GM19395 (cell line): ENCODE measurements around the gene CARD19.

Experiments
- ATAC-seq: cut with Tn5 transposase; IDR thresholded peaks from one replicate; pipeline ENCODE4 v1.9.1; 2021; ENCODE audit warnings: mild to moderate bottlenecking, moderate library complexity; ENCODE audit not compliant: unreplicated experiment

CARD19 gene, protein sequence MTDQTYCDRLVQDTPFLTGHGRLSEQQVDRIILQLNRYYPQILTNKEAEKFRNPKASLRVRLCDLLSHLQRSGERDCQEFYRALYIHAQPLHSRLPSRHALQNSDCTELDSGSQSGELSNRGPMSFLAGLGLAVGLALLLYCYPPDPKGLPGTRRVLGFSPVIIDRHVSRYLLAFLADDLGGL

DNA sequence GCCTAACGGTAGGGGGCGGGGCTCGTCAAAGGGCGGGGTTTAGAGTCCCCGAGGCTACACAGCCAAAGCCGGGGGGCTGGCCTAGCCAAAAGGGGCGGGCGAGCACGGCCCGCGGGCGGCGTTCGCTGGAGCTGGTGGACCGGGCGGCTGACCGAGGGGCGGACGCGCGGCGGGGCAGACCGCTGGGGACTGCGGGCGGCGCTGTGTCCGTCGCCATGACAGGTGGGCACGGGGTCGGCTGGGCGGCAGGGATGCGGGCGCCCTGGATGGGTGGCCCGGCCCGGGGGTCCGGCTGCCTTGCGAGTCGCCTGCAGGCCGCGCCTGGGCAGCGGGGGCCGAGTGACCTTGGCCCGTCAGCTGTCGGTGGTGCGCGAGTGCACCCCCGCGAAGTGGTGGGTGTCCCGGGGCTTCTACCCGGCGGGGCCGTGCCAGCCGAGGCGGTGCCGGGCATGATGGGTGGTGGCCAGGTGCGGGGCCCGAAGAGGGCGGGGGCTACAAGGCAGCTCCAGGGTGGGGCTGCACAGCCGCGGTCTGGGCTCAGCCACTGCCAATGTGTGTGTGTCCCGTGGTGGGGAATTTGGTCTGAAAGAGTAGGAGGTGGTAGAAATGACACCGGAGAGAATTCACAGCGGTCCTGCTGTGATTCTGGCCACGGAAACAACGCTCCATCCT is at the start of gene CARD19:
CARD19 (plus strand) TSS at position 87 of the 672 bp plus-strand sequence; CDS start at position 216, 129 bp downstream.
- ATAC-seq, result no peak

DNA sequence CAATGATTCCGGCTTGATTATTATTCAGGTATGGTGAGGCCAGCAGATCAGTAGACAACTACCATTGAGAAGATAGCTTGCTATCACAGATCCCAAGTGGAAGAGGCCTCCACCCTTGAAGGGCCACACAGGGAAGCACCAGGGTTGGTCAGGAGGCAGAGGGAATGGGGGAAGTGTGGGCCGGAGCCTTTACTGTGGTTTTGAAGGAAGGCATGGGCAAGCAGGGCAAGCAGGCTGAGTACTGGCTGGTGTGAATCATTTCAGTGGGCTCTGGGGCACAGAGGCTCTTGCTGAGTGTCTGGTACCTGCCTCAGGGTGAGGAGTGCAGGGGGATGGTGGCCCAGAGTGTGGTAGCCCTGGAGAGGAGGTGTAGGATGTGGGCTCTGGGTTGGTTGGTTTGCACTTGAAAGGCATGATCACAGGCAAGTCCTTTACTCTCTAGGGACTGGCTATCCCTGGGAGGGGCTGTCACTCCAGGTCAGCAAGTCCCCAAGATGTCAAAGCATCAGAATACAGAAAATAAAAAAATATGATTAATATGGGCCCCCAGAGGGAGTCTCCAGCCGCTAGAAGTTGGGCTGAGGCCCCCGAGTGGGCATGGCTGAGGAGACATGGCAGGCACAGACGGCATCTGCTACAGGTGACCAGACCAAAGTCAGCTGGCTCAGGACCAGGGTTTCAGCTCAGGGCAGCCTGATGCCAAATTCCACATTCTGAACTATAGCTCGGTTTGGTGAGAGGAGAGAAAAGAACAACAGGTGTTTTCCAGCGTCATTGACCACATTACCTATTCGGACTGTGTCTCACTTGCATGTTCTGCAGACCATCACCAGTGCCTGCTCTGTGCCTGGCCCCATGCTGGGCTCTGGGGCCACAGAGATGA is 47.2 kb upstream of the CARD19 start:
- no peak for ATAC-seq

DNA sequence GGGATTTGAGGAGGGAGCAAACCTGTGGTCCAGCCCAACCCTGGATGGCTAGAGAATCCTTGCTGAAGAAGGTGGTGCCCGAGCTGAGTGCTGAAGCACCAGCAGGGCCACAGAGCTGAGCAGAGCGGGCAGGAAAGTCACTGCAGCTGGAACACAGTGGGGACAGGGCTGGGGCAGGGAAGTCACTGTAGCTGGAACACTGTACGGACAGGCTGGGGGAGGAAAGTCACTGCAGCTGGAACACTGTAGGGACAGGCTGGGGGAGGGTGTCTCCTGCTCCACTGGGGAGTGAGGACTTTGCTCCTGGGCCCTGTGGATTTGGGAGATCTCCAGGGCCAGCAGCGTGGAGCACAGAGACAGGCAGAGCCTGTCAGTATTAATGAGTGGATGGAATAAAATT is 46.5 kb upstream of the CARD19 start:
- ATAC-seq, result no peak

DNA sequence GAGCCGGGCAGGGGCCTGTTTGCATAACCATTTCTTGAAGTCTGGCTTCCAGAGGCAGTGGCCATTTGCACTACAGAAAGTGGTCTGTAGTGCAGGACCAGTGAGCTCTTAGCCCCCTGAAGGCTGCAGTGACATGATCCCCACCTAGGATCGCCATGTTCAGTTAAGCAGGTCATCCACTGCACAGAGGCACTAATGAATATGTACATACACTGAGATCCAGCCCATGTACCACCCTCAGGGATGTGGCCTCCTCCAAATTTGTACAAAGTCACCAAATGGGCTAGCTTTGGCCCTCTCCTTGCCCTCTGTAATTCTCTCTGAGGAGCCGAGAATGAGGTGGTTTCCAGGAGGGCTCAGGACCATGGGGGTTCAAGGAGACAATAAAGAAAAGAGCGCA is 45.8 kb upstream of the CARD19 start:
- no peak for ATAC-seq

DNA sequence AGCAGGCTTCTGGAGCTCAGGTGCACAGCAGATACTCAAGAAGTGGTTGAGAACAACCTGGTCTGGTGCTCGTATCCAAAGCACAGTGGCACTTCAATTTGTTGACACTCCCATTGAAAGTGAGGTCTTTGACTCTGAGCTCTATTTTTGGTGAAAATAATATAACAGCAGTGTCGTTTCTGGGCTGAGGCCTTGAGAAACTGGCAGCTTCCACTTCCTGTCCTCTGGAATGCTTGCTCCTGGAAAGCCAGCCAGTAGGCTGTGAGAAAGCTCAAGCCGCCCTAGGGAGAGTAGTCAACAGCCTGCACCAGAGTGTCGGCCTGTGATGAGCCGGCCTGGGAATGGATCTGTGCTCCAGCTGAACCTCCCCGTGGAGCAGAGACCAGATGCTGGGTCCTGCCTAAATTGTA is 44.3 kb upstream of the CARD19 start:
- ATAC-seq, result no peak

DNA sequence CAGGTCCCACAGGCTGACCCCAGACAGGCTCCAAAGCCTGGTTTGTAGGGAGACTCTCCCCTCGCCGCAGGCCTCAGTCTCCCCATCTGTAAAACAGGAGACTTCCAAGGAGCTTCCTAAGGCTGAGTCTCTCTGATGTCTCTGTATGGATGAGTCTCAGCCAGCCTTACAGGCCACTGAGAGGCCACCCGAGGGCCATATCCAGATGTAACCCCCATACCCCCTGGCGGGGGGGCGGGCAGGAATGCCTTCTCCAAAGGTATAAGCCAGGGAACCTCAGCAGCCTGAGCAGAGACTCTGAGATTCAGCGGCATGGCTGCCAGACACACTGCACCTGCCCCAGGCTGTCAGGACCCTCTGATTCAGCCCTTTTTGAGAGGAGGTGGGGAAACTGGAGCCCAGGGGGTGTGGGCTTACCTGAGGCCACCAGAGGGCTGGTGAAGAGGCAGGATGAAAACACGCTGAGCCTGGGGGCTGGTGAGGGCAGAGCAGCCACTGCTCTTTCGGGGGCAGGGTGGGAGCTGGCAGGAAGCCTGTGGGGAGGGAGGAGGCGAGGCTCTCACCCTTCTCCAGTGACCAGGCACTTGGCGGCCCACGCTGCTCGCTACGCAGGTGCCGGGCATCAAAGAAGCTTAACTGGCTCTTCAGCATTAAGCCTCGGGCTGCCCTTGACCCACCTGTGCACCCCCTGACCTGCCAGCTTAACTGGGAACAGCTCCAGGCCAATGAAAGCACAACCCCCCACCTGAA is 43.1 kb upstream of the CARD19 start:
- ATAC-seq, result no peak

DNA sequence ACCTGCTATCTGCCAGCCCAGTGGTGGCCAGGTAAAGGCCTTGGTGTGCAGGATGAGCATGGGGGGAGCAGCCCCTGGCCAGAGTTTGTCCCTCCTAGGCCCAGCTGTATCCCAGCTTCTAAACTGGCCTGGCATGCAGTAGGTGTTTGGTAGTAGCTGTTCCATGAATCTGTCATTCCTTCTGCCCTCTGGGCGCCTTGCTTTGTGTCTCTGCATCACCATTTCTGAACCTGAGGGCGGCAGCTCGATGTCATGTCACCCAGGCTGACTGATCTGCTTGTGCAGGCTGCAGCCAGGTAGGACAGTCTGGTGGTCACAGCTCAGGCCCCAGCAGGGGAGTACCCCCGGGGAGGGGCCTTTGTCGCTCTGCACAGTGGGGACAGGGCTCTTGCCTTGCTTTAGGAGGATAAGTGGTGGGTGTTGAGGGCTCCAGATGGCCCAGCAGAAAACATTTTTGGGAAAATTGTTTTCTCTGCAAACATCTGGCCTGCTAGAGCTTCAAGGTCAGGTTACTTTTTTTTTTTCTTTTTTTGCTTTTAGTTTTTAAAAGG is 42.2 kb upstream of the CARD19 start:
- no peak for ATAC-seq

DNA sequence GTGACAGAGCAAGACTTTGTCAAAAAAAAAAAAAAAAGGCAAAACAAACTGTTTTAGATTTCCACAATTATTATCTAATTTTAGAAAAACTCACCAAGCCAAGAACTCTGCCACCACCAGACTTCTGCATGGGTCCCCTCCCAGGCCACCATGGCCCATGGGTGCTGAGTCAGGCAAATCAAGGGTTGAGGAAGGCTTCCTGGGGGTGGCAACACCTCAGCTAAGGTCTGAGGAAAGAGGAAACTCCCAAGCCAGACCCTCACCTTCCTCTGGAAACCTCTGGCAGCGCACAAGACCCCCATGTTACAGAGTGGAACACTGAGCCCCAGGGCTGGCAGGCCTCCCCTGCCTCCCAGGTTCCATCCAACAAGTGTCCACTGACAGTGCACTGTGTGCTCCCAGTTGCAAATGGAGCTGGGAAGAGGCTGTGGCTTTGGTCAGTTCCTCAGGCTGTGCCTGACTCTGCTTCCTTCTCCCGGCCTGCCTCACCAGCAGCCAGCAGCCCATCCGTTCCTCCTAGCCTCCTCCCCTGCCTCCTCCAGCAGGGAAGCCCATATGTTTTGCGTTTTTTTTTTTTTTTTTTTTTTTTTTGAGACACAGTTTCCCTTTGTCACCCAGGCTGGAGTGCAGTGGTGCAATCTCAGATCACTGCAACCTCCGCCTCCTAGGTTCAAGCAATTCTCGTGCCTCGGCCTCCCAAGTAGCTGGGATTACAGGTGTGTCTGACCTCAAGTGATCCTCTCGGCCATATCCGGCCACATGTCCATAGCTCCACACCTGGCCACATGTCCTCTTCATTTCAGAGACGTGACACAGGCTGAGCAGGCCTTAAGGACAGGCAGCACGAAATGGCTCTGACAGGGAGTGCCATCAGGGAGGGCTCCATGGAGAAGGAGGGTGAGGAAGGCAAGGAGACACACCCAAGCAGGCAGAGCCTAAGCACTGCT is 41.0 kb upstream of the CARD19 start:
- ATAC-seq, result no peak

DNA sequence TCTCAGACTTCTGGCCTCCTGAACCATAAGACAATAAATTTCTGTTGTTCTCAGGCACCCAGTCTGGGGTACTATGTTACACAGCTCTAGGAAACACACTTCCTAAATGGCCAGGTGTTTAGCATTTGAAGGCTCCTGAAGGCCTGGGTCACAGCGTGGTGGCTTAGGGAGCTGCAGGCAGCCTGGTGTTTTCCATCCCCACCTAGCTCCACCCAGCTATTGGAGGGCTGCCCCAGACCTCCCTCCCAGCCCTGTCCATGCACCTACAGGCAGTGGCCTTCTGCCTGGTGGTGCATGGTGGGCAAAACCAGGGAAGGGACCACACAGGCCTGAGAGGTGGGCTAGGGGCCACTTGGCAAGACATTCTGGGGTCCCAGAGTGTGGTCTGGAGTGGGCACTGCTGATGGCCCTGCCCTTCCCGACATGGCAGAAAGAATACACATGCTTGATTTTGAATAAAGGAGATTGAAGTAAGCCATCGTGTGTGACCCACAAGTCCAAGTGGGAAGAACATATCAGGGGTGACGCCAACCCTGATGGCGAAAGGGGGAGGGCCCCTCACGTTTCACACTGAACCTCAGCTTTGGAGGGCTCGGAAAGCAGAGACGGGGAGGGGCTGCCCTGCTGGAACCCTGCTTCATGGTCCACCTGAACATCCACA is 38.8 kb upstream of the CARD19 start:
- ATAC-seq, result no peak

DNA sequence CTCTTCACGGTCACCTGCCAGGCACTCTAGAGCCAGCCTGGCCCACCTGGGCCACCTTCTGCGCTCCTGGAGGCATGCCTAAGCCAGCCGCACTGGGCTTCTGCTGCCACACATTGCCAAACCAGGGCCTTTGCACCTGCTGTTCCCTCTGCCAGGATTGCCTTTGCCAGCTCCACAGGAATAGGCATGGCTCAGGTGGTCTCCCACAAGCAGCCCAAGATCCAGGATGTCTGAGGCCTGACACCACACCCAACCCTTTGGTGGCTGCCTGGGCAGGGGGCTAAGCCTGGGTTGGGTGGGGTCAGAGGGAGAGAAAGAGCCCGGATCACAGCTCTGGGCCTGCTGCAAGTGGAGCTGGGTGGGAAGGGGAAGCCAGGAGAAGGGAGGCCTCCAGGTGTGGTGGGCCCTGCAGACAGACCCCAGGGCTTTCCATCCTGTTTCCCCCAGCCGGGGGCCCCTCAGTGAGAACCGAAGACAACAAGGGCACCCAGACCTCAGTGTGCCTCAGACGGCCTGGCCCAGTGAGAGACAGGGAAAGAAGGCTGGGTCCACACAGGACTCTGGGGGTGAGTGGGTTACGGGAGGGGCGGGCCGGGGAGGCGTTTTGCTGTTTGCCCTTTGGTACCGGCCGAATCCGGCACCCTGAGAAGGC is 38.2 kb upstream of the CARD19 start:
- ATAC-seq, result peak; percentile 18

DNA sequence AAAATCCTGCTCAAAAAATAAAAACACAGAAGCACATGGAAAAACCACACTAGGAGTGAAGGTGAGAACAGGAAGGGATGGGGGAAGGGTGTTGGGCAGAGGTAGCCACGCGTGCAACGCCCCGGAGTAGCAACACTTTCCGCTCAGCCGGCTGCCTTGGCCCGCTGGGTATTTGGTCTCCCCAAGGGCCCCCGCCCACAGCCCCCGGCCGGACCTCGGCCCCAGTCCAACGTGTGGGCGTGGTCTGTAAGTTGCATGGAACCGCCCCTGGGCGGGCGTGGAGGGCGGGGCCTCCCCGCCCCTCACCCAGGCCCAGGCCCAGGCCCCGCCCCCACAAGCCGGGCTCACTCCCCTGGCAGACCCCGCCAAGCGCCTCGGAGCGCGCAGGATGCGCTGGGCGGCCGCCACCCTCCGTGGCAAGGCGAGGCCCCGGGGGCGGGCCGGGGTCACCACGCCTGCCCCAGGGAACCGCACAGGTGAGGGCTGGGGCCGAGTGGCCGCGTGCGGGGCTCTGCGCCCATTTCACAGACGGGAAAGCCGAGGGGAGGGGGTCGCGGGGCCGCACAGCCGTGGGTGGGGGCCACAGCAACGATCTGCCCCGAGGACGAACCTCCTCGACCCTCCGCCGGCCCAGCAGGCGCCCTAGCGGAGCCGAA is 37.5 kb upstream of the CARD19 start, which contains the start of gene SUSD3:
SUSD3 (plus strand) TSS at position 347 of the 656 bp plus-strand sequence; CDS start at position 389, 42 bp downstream.
- ATAC-seq, result peak; percentile 46

DNA sequence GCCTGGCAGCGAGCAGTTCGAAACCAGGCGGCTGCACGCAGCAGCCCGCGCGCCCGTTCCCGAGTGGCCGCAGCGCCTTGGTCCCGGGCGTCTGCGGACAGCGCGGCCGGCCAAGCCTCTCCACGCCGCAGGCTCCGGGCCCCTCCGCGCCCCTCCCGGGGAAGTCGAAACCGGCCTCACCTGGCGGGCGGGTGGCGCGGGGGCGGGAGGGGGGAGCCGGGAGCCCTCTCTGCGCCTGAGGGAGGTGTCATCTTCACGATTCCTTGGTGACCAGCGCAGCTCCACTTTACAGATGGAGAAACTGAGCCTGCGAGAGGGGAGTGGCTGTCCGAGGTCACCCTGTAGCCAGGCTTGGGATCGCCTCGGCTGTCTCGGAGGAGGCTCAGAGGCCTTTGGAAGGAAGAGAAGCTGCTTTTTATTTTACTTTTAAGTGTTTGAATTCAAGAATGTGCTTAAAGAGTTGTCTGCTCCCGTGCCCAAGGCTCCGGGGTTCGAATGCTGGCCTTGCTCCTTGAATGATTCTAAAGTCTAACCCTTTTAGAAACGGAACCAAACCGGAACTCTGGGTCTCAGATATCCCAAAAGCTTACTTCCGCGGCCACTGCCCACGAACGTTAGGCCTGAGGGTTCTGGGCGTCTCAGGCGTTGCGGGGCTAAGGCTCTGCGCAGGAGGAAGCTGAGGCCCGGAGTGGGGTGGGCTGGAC is 36.9 kb upstream of the CARD19 start:
- ATAC-seq, result no peak

DNA sequence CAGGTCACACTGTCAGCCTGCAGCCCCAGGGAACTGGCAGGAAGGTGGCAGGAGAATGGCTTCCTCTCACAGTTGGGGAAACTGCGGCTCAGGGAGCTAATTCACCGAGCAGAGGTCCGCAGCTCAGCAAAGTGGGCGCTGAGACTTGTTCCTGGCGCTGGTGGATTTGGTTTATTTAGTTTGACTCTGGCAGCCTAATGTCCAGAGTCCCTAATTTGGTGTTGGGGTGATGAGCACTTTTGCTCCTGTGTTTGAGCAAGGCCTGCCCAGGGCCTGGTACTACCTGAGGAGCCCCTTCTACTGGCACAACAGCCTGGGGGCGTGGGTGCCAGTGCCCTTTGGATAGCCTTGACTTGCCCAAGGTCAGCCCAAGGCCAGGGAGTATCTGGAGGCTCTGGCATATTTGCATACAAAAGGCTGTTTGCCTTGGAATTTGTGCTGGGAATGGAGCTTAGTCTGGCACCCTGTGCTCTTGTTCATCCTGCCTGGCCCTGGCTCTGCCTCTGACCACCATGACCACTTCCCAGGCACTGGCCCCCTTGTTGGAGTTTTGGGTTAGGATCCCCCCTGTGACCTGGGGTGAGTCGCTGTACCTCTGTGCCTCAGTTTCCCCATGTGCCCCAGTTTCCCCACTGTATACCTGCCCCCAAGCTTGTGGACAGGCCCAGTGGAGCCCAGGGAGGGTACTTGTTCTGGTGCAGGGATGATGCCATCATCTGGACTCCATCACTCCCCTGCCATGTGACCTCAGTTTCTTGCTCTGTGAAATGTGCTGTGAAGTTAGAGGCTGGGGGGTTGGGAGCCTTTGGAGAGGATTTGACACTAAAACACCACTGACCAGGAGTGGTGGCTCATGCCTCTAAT is 36.1 kb upstream of the CARD19 start:
- ATAC-seq, result no peak

DNA sequence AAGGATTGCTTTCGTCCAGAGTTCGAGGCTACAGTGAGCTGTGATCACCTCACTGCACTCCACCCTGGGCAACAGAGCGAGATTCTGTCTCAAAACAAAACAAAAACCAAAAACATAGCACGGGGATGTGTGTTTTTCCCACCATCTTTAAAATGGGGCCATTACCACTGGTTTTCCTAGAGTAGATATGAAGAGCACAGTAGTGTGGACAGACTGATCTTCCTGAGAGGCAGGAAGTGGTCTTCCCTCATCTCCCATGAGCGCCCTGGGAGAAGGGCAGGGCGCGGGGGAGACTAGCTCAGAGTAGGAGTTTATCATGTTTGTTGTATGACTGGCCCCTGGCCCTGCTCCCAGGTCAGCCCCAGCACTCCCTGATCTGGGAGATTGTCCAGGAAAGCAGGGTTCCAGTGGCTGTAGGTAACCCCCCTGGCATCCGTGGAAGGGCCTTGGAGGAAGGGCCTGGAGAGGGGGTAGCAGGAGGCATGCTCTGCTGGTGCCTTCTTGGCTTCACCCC is 35.2 kb upstream of the CARD19 start:
- ATAC-seq, result no peak

DNA sequence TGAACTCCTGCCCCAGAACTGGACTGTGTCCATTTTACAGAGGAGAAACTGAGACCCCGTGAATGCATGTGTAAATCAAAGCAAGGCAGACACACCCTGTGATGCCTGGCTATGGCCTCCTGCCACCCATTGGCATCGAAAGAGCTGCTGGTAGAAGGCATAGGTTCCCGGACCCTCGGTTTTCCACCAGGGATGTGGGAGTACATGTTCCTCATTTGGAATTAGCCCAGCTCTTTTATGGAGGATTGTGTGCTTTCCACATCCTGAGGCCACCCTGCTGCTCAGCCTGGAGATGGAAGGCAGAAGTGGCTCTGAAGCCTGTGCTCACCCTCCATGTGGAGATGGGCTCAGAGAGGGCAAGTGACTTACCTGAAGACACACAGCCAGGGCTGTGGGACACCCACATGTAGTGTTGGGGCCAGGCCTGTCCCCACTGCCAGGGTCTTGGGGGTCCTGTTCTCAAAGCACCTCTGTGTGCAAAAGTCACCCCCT is 34.7 kb upstream of the CARD19 start:
- ATAC-seq, result no peak
